Stimulated activated CD4-positive, alpha-beta T cell treated with anti-CD3 and anti-CD28 coated beads, Interleukin-1b, Interleukin-23, amount 100 ng/mL, for 1 hour (primary cell): ENCODE data around the gene NDUFS5.
"Not testable (repeated sequence)": the region's sequence is repeated elsewhere in the genome, so short reads cannot be mapped to it uniquely, and the experiment has no call there.

ENCODE experiments used
- DNase-seq, 2 donors: peaks; one replicate each; pipeline ENCODE4 v3.0.0-alpha.2; 2020; ENCODE audit warnings: low read depth in 2 of 2

NDUFS5 gene

GRCh38 chr1:39016604-39017171 lies 9.5 kb upstream of the NDUFS5 start:
- DNase-seq, result no peak

GRCh38 chr1:39017266-39017665 lies 8.9 kb upstream of the NDUFS5 start:
- no peak for DNase-seq

GRCh38 chr1:39020494-39020893 lies 5.7 kb upstream of the NDUFS5 start:
- not testable (repeated sequence) for DNase-seq

- no peak for DNase-seq
Measured at GRCh38 chr1:39021426-39021825, 4.7 kb upstream of the NDUFS5 start.

DNA sequence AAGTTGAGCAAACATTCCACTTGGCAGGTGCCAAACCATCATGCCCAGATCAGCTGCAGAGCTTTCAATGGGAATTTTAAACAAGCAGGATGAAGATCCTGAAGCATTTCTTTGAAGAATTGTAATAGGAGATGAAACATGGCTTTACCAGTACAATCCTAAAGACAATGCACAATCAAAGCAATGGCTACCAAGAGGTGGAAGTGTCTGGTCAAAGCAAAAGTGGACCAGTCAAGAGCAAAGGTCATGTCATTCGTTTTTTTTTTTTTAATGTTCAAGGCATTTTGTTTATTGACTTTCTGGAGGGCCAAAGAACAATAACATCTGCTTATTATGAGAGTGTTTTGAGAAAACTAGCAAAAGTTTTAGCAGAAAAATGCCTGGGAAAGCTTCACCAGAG lies 3.0 kb upstream of the NDUFS5 start:
- no peak for DNase-seq

DNA sequence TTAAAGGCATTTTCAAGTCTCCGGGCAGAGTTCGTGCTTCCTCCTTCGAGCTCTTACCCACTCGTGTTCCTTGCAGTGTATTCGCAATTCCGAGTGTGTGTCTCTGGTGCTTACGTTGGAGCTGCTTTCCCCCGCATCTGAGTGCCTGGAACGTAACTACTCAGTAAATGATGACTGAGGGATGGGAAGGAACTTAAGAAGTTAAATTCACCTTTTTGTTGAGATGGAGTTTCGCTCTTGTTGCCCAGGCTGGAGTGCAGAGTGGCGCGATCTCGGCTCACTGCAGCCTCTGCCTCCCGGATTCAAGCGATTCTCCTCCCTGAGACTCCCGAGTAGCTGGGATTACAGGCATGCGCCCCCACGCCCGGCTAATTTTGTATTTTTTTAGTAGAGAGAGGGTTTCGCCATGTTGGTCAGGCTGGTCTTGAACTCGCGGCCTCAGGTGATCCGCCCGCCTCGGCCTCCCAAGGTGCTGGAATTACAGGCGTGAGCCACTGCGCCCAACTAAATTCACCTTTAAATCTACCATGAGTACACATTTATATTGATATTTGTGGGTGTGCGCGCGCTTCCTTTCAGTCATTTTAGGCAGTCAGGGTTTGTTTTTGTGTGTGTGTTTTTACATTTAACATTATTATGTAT lies 837 bp downstream of the NDUFS5 start:
- DNase-seq, result no peak

DNA sequence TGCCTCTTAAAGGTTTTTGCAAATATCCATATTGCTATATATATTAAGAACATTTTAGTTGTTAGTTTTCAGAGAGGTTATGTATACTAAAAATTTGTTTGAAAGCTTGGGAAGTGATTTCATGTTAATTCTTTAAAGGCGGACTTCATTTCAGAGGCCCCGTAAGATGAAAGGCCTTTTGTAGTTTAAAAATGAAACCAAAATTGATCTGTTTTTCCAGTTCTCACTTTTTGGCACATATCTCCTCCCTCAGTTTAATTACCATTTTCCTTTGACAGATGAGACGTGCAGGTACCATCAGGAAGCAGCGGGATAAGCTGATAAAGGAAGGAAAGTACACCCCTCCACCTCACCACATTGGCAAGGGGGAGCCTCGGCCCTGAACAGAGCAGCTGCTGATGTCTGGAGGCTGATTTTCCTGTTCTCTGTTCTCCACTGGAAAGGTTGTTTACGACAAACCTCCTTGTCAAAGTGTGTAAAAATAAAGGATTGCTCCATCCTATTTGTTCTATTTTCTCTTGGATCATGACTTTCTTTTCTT lies 8.0 kb downstream of the NDUFS5 start:
- DNase-seq, result no peak

- DNase-seq, result no peak
Measured at GRCh38 chr1:39036678-39037077, 10.5 kb downstream of the NDUFS5 start.

DNA sequence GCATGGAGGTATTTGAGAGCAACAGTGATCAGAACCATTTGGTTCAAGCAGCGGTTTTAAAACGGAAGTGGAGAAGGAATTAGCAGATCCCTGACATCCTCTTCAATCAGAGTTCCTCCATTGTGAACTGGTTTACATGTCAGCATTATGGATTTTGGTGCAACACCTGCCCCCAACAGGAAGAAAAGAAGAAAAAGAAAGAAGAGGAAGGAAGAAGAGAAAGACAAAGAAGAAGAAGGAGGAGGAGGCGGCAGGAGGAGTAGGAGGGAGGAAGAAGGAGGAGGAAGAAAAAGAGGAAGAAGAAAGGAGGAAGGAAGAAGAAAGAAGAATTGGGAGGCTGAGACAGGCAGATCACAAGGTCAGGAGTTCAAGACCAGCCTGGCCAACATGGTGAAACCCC lies 17.4 kb downstream of the NDUFS5 start:
- DNase-seq, result no peak

- DNase-seq, result no peak
Measured at GRCh38 chr1:39044762-39045161, 18.6 kb downstream of the NDUFS5 start.

- DNase-seq, result no peak
Measured at GRCh38 chr1:39045231-39045630, 19.1 kb downstream of the NDUFS5 start.

GRCh38 chr1:39046613-39047210 lies 20.6 kb downstream of the NDUFS5 start:
- no peak for DNase-seq

GRCh38 chr1:39047374-39048229 lies 21.5 kb downstream of the NDUFS5 start:
- no peak for DNase-seq

DNA sequence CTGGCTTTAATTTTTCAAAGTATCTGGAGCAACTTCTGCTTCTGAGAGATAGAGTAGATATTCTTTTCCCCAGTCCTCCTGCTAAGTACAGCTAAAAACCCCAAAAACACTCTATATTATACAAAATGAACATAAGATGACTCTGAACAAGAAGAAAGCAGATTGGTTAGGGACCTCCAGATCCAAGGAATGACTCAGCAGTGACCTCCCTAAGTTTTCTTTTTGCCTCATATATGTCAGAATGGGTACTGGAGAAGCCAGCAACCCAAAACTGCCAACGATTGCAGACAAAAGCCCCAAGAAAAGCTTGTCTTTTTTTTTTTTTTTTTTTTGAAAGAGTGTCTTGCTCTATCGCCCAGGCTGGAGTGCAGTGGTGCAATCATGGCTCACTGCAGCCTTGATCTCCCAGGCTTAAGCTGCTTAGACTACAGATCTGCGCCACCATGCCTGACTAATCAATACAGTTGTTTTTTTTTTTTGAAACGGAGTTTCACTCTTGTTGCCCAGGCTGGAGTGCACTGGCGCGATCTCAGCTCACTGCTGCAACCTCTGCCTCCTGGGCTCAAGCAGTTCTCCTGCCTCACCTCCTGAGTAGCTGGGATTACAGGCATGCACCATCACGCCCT lies 22.7 kb downstream of the NDUFS5 start:
- no peak for DNase-seq

DNA sequence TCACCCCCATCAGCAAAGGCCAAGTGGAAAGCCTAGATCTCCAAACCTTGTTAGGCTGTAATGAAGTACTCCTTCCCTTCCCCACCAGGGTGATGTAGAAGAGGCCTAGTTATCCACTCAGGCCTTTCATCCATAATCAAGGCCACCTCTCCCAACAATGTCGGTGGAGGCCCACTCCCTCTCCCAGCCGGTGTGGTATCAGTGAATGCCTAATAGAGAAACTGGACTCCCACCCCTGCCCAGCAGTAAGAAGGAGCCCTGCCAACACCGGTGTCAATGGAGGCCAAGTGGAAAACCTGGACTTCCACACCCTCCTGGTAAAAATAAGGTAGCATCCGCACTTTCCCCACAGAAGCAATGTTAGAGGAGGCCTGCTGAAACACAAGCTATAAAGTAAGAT lies 23.9 kb downstream of the NDUFS5 start:
- DNase-seq, result no peak

DNA sequence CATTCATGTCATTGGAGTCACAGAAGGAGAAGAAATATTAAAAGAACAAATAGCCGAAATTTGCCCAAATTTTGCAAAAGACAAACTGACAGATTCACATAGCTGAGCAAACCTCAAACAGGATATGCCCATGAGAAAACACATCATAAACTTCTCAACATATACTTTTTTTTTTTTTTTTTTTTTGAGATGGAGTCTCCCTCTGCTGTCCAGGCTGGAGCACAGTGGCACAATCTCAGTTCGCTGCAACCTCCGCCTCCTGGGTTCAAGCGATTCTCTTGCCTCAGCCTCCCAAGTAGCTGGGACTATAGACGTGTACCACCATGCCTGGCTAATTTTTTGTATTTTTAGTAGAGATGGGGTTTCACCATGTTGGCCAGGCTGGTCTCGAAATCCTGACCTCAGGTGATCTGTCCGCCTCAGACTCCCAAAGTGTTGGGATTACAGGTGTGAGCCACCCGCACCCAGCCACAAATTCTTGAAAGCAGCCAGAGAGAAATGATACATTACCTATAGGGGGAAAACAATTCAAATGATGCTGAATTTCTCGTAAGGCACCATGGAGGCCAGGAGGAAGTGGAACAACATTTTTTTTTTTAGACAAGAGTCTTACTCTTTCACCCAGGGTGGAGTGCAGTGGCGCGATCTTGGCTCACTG lies 25.2 kb downstream of the NDUFS5 start:
- DNase-seq, result not testable (repeated sequence)

GRCh38 chr1:39051956-39052355 lies 25.8 kb downstream of the NDUFS5 start:
- no peak for DNase-seq

DNA sequence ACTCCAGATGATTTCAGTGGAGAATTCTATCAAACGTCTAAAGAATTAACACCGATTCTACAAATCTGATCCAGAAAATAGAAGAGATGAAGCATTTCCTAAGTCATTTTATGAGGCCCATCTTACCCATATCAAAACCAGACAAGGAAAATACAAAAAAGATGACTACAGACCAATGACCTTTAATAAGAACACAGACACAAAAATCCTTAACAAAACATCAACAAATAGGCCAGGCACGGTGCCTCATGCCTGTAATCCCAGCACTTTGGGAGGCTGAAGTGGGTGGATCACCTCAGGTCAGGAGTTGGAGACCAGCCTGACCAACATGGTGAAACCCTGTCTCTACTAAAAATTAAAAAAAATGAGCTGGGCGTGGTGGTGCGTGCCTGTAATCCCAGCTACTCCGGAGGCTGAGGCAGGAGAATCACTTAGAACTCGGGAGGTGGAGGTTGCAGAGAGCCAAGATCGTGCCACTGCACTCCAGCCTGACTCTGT lies 29.1 kb downstream of the NDUFS5 start:
- DNase-seq, result not testable (repeated sequence)

DNA sequence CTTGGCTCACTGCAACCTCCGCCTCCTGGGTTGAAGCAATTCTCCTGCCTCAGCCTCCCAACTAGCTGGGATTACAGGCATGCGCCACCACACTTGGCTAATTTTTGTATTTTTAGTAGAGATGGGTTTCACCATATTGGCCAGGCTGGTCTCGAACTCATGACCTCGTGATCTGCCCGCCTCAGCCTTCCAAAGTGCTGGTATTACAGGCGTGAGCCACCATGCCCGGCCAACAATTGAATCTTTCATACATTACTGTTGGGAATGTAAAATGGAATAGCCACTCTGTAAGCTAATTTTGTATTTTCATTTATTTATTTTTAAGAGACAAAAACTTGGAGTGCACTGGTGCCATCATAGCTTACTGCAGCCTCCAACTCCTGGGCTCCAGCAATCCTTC lies 35.4 kb downstream of the NDUFS5 start:
- not testable (repeated sequence) for DNase-seq

- no peak for DNase-seq
Measured at GRCh38 chr1:39061951-39062350, 35.8 kb downstream of the NDUFS5 start.

- DNase-seq, result no peak
Measured at GRCh38 chr1:39063191-39063590, 37.0 kb downstream of the NDUFS5 start.
